Transverse colon (tissue), 4 donors: ENCODE measurements around the gene TNNI2. TPM values are rescaled to one million over a fixed set of nuclear protein-coding genes. Genes with fewer than 3 reads are reported as not detected.

Source experiments
- DNase-seq: peaks from one replicate; pipeline ENCODE4 v3.0.0-alpha.2; 2019
- H3K27ac ChIP-seq, 4 donors: fragments of 200-600 bp; sonication (generic); 2 replicates each; pipeline ENCODE4 v1.5.1; 2016 to 2018; ENCODE audit warnings: inconsistent platforms in 4 of 4
- H3K27me3 ChIP-seq: fragments of 200-600 bp; sonication (generic); 2 replicates; pipeline ENCODE4 v1.5.1; 2017; ENCODE audit warnings: inconsistent platforms
- H3K36me3 ChIP-seq, 4 donors: fragments of 200-600 bp; sonication (generic); 2 replicates each; pipeline ENCODE4 v1.5.1; 2017 to 2019; ENCODE audit warnings: inconsistent platforms in 4 of 4
- H3K4me1 ChIP-seq, 4 donors: fragments of 200-600 bp; sonication (generic); 2 replicates each; pipeline ENCODE4 v1.5.1; 2017 to 2020; ENCODE audit warnings: inconsistent platforms in 4 of 4
- H3K4me3 ChIP-seq, 4 donors: fragments of 200-600 bp; sonication (generic); 1 replicate in 1 of 4; 2 replicates in 3 of 4; pipeline versions ENCODE4 v1.5.1 to v1.6.1; 2017 to 2019; ENCODE audit warnings: inconsistent platforms in 4 of 4
- H3K9me3 ChIP-seq, 2 donors: fragments of 200-600 bp; sonication (generic); 2 replicates each; pipeline ENCODE4 v1.5.1; 2017 to 2019; ENCODE audit warnings: inconsistent platforms in 2 of 2
- CTCF ChIP-seq, 5 experiments: fragments of 200-600 bp in 3 of 5; fragments of 450-650 bp in 2 of 5; sonication (generic) in 3 of 5; IDR thresholded peaks; 1 replicate in 2 of 5; 2 replicates in 3 of 5; pipeline ENCODE4 v1.5.1; 2016 to 2017; ENCODE audit warnings: antibody characterized with exemption in 5 of 5, inconsistent platforms in 3 of 5, mild to moderate bottlenecking in 2 of 5, moderate library complexity in 1 of 5
- EP300 ChIP-seq: sonication (generic); formaldehyde crosslinking; IDR thresholded peaks from one replicate; pipeline ENCODE4 v1.6.1; 2017; ENCODE audit warnings: antibody characterized with exemption, low read depth
- POLR2A ChIP-seq: fragments of 450-650 bp; IDR thresholded peaks from one replicate; pipeline ENCODE4 v1.6.1; 2016; ENCODE audit warnings: antibody characterized with exemption, mild to moderate bottlenecking, moderate library complexity
- POLR2AphosphoS5 ChIP-seq, 3 donors: sonication (generic); formaldehyde crosslinking; IDR thresholded peaks; one replicate each; pipeline ENCODE4 v1.6.1; 2016; ENCODE audit warnings: antibody characterized with exemption in 3 of 3
- WGBS, 2 donors: methylation state at CpG; one replicate each; pipeline ENCODE4 v1.1.5; 2018; ENCODE audit warnings: low coverage in 1 of 2; 5-methylcytosine and 5-hydroxymethylcytosine counted together
- in situ Hi-C, 4 donors: fragments of 200-750 bp; cut with MboI; loops; one replicate each; pipeline versions ENCODE4 v1.15.0 to v1.15.1; 2017; ENCODE audit warnings: low sequenced_read_pairs in 3 of 4, low pct_ligation_motif_present in 1 of 4, low pct_unique_long_range_greater_than_20kb in 1 of 4
- intact Hi-C: fragments of 100-400 bp; cut with DNase I; formaldehyde crosslinking; loops from one replicate; pipeline ENCODE4 v1.15.1; 2023; ENCODE audit warnings: low total_unique reads
- total RNA-seq, 4 donors: library from RNA; depleted of rRNA; stranded (reverse); fragments of >200 nt; gene quantifications; one replicate each; pipeline ENCODE4 v1.1.0, GENCODE V29; 2016

Gene TNNI2
- total RNA-seq, 4 donors from 2014 or later: 3.5 to 35.9 TPM; not detected in 2

- H3K4me3 ChIP-seq: no peak overlapping the region
- H3K27me3 ChIP-seq: no peaks in the 10 kb centered on the region
- in situ Hi-C loops (loop anchor here in 1 of 4 donors (25.0 kb wide), 1 partner anchor 111 kb away; no protein-coding TSS in a partner anchor), intact Hi-C loops (no loop called here)
- peaks cover 0 to 18% (median 13%) of the 10 kb centered on the region in 4 donors for H3K4me1 ChIP-seq
- no peak overlapping the region for H3K27ac ChIP-seq
- whole genome bisulfite sequencing, 2 donors: 93% methylated on average over 19 of the region's 19 CpGs; no CpG with 5 or more reads in 1 of the 2 donors
- DNase-seq: no peak
- TF ChIP-seq POLR2AphosphoS5 (IDR thresholded peaks at IDR 0.05): no peak
- no peak for TF ChIP-seq CTCF (IDR thresholded peaks at IDR 0.05)
- no peak for TF ChIP-seq POLR2A
- TF ChIP-seq EP300: no peak
- no peaks in the 10 kb centered on the region for H3K9me3 ChIP-seq
- H3K36me3 ChIP-seq: no peaks in the 10 kb centered on the region
Observed at GRCh38 chr11:1823376-1824220, 15.2 kb upstream of the TNNI2 start.

- DNase-seq: no peak
- H3K4me3 ChIP-seq: no peak overlapping the region
- H3K4me1 ChIP-seq: peaks cover 0 to 18% (median 13%) of the 10 kb centered on the region in 4 donors
- TF ChIP-seq EP300 (no peak), POLR2AphosphoS5 (IDR thresholded peaks at IDR 0.05) (no peak), CTCF (IDR thresholded peaks at IDR 0.05) (no peak), POLR2A (no peak)
- H3K27ac ChIP-seq: no peak overlapping the region
- WGBS, 2 donors: 87% methylated on average over 23 of the region's 23 CpGs; no CpG with 5 or more reads in 1 of the 2 donors
- no peaks in the 10 kb centered on the region for H3K36me3 ChIP-seq
- H3K27me3 ChIP-seq: no peaks in the 10 kb centered on the region
- intact Hi-C loops: no loop called here
- in situ Hi-C loops: loop anchor here in 1 of 4 donors (25.0 kb wide), 1 partner anchor 112 kb away; no protein-coding TSS in a partner anchor
- H3K9me3 ChIP-seq: no peaks in the 10 kb centered on the region
Observed at GRCh38 chr11:1824221-1825038, 14.4 kb upstream of the TNNI2 start.

GRCh38 chr11:1825039-1825740 lies 13.6 kb upstream of the TNNI2 start:
- H3K27ac ChIP-seq: no peak overlapping the region
- no peaks in the 10 kb centered on the region for H3K9me3 ChIP-seq
- H3K36me3 ChIP-seq: no peaks in the 10 kb centered on the region
- TF ChIP-seq POLR2A: no peak
- TF ChIP-seq CTCF (IDR thresholded peaks at IDR 0.05): peak; percentile 30 to 63 (median 44)
- TF ChIP-seq POLR2AphosphoS5 (IDR thresholded peaks at IDR 0.05): no peak
- TF ChIP-seq EP300: no peak
- H3K27me3 ChIP-seq: peaks cover 6% of the 10 kb centered on the region
- intact Hi-C loops (no loop called here), in situ Hi-C loops (no loop called here)
- H3K4me3 ChIP-seq: no peak overlapping the region
- peaks cover 0 to 21% (median 15%) of the 10 kb centered on the region in 4 donors for H3K4me1 ChIP-seq
- 48% methylated on average over 26 of the region's 26 CpGs; no CpG with 5 or more reads in 1 of the 2 donors for WGBS, 2 donors
- DNase-seq: peak; percentile 62
